Measurements from ENCODE around the gene PRR36.

DNA sequence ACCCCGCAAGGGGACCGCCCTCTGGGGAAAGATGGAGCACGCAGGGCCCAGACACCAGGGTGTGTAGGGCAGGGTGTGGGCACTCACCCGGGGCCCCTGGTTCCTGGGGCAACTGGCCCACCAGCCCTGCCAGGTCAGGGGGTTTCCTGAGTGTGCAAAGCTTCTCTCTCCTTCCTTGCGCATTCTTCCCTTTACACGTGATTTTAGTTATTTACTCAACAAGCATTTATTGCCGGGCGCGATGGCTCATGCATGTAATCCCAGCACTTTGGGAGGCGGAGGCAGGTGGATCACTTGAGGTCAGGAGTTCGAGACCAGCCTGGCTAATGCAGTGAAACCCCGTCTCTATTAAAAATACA is 20.4 kb downstream of the PRR36 start:
- TF ChIP-seq POLR2A (IDR thresholded peaks at IDR 0.05), result no peak
- TF ChIP-seq, protein P1, sequence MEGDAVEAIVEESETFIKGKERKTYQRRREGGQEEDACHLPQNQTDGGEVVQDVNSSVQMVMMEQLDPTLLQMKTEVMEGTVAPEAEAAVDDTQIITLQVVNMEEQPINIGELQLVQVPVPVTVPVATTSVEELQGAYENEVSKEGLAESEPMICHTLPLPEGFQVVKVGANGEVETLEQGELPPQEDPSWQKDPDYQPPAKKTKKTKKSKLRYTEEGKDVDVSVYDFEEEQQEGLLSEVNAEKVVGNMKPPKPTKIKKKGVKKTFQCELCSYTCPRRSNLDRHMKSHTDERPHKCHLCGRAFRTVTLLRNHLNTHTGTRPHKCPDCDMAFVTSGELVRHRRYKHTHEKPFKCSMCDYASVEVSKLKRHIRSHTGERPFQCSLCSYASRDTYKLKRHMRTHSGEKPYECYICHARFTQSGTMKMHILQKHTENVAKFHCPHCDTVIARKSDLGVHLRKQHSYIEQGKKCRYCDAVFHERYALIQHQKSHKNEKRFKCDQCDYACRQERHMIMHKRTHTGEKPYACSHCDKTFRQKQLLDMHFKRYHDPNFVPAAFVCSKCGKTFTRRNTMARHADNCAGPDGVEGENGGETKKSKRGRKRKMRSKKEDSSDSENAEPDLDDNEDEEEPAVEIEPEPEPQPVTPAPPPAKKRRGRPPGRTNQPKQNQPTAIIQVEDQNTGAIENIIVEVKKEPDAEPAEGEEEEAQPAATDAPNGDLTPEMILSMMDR (IDR thresholded peaks at IDR 0.05), result no peak

All from Peyer's patch (tissue), 4 donors.